Colon (tissue), 2 donors: ENCODE measurements around the gene WNT6.

Source experiments
- FAIRE-seq: peaks from 2 replicates; lab custom pipeline; 2012; peaks lifted over from hg19 to GRCh38; lab: Jason Lieb, UNC
- donor health status: control.
- donor health status: control.

WNT6 gene

GRCh38 chr2:218859556-218859987 lies at the start of gene WNT6:
Gene WNT6 (plus strand): TSS chr2:218859805. CDS start chr2:218860038, 233 bp downstream.
- FAIRE-seq = no peak

GRCh38 chr2:218810256-218810655 lies 49.3 kb upstream of the WNT6 start:
- no peak for FAIRE-seq

GRCh38 chr2:218811382-218811781 lies 48.2 kb upstream of the WNT6 start:
- FAIRE-seq = no peak

- no peak for FAIRE-seq
Observed at GRCh38 chr2:218812096-218812815, 47.3 kb upstream of the WNT6 start.

DNA sequence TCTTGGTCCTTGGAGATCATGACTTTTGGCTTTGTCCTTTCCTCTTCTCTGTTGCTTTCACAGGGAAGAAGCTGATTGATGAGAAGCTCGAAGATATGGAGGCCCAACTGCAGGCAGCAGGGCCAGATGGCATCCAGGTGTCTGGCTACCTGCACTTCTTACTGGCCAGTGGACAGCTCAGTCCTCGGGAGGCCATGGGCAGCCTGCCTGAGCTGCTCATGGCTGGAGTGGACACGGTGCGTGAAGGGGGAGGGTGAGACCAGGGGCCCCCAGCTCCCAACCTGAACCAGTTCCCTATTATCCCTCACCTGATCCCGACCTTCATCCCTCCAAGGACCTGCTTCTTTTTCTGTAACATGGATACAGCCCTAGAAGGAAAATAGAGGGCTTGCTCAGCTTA lies 46.7 kb upstream of the WNT6 start:
- no peak for FAIRE-seq

DNA sequence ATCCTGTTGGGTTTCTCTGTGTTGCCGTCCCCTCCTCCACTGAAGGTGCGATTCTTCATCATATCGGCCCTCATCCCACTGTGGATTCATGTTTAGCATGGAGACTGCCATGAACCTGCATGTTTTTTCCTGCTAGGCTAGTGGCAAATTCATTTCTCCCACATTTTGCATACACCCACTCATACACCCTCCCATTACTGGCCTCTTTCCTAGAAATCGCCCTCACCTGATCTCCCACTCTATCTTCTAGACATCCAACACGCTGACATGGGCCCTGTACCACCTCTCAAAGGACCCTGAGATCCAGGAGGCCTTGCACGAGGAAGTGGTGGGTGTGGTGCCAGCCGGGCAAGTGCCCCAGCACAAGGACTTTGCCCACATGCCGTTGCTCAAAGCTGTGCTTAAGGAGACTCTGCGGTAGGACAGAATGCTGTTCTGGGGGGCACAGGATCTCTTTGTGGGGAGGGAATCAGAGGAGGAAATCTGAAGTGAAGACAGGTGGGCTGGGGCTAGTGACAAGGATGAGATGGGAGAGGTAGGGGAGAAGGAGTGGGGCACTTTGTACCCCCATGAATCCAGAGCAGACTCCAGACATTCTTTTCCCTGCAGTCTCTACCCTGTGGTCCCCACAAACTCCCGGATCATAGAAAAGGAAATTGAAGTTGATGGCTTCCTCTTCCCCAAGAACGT lies 45.7 kb upstream of the WNT6 start:
- no peak for FAIRE-seq

- no peak for FAIRE-seq
Observed at GRCh38 chr2:218814540-218815243, 44.9 kb upstream of the WNT6 start.

- no peak for FAIRE-seq
Observed at GRCh38 chr2:218815244-218815637, 44.4 kb upstream of the WNT6 start.

DNA sequence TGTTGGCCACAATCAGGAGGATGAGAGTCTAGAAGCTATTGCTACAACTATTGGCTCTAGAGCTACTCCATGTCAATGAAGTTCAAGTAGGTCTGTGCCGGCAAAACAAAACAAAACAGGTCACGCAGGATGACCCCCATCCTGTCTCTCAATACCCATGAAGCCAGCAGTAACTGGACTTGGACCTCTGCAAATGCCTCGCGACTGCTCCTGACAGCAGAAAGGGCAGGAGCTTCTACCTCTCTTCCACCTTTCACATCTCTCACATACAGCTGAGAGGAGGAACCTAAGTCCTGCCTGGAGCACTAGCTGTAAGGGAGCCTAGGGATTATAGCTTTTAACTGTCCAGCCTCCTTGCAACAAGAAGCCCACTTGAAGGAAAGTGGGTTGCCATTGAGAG lies 44.0 kb upstream of the WNT6 start:
- no peak for FAIRE-seq

DNA sequence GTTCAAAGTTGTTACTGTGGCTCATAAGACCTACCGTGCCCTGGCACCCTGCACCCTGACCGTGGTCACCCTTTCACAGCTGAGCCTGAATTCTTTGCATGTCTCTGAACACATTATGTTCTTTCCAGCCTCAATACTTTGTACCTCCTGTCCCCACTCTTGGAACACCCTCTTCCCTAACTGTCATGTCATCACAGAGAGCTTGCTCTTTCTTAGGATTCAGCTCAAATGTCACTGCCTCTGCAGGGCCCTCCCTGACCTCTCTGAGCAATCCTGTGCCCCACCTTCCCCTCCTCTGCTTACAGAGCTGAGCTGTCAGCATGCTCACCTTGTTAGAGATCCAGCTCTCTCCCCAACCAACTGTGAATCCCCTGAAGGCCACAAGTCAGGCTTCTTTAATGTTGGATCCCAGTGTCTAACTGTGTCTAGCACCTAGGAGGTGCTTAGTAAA lies 43.0 kb upstream of the WNT6 start:
- no peak for FAIRE-seq

GRCh38 chr2:218819093-218819492 lies 40.5 kb upstream of the WNT6 start:
- no peak for FAIRE-seq

GRCh38 chr2:218820746-218821369 lies 38.7 kb upstream of the WNT6 start:
- no peak for FAIRE-seq

DNA sequence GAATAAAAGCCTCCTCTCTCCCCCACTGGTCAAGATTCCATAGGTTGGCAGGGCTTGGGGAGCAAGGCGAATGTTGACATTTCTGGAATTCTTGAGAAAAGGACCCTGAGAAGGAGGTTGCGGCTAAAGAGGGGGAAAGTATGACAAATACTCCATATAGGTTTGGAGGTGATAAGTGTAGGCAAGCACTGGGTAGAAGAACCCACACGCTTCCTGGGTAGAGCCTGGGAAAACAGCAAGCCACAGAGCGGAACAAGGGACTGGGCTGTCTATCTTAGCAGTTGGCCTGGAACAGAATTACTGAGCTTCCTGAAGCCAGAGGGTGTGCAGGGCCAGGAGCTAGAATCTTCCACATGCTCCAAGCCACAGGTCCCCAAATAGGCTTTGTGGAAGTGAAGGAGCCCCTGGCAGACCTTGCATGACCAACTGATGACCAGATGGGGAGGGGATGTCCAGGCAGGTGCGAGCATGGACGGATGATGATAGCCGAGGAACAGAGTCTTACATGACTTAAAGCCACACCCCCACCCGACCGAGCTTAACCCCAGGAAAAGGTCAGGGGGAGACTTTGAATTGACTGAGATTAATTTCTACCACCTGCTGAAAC lies 37.9 kb upstream of the WNT6 start:
- no peak for FAIRE-seq

DNA sequence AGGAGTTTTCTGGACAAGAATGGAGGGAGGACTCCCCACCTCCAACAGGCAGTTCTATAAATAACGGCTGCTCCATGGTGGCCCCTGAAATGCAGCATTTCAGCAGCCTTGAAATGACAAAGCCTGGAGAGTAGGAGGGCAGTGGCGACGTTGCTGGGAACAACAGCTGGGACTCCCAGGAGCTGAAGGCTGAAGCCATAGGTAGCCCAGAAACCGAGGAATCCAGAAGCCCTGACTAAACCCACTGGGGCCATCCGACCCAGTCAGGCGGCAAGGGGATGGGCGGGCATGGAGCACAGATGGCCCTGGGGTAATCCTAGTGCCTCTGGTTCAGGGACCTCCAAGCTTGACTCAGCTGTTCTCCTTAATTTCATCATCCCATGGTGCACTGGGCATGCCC lies 37.0 kb upstream of the WNT6 start:
- no peak for FAIRE-seq

GRCh38 chr2:218823196-218823855 lies 36.3 kb upstream of the WNT6 start:
- FAIRE-seq = no peak

DNA sequence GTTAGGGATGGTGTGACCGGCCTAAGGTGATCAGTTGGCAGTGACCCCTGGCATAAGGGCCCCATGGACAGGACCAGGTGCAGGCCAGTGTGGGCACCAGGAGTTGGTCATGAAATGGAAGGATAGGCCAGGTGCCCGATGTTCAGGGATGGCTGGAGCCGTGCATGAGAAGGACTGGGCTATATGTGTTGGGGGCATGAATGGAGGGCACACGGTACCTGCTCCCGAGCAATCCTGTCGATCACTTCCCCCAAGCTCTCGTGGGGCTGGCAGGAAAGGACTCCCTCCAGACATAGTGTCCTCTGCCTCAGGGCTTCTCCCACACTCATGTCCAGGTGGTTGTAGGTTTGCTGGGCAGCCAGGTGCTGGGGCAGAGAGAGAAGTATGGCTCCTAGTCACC lies 35.6 kb upstream of the WNT6 start:
- FAIRE-seq = no peak

DNA sequence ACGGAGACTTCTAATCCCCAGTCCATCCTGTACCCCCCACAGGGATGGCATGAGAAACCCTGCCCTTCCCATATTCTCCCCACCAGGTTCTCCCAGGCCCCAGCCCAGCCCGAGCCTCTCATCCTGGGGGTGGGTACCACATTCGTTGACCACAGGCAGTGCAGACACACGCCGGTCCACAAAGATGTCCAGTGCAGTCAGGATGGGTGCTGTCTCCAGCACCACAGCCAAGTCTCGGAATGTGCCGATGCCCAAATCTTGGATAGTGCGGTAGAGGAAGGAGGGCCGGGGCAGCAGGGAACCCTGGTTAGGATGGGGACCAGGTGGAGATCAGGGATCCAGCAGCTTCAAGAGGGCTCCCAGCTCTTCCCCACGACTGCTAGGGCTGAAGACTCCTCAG lies 32.8 kb upstream of the WNT6 start:
- FAIRE-seq = no peak

GRCh38 chr2:218827701-218828476 lies 31.7 kb upstream of the WNT6 start:
- no peak for FAIRE-seq

DNA sequence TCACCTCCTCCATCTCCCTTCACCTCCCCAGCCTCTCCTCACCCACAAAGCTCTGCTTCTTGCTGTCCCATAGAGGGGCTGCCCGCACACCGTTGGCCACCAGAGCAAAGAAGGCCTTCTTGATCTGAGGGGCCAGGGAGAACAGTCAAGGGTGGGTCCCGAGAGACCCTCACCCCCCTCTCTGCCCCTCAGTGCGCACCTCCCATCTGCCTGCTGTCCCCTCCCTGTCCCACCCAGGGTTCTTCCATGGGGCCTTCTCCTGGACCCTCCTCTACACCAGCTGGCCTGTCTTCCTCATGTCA lies 31.2 kb upstream of the WNT6 start:
- no peak for FAIRE-seq

DNA sequence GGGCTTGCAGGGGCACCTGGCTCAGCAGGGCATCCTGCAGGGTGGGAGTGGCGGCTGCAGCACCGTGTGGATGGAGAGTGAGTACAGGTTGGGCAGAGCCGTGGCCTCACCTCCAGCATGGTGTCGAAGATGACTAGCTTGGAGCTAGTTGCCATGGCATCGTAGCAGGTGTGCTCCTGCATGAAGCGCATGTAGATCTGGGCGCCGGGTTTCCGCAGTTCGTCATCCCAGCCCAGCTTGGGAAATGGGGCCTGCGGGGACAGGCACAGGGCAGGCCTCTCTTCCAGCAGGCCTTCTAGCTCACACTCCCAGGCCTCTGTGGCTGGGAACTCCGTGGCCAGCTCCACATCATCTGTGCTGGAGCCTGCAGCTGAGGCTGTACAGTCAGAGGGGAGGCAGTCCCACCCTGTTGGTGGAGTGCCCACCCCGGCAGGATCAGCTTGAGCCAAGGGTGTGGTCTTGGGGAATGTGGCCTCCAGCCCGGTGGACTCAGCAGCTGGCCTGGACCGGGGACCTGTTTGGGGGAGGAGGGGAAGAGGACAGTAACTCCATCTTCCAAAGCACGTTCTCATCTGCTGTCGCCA lies 29.6 kb upstream of the WNT6 start:
- FAIRE-seq = no peak
